Measurements from ENCODE around the gene ADAMTS9. TPM values are rescaled to one million over a fixed set of nuclear protein-coding genes. Genes with fewer than 3 reads are reported as not detected.

Gene ADAMTS9
- total RNA-seq, 1 experiment from 2014 or later: 0.46 TPM

- peaks cover 6% of the 10 kb centered on the region in 2 experiments; a peak in 2 of 4 replicates for H3K4me1 Mint-ChIP-seq
- peaks cover 2 to 3% of the 10 kb centered on the region in 2 experiments; a peak in 1 of 5 replicates for H3K9me3 Mint-ChIP-seq
- no peak overlapping the region for H3K27ac Mint-ChIP-seq
- peaks cover 1% of the 10 kb centered on the region; the same call in 1 of the 2 replicates for H3K27me3 Mint-ChIP-seq (ENCODE audit: low read depth)
- H3K79me2 ChIP-seq (ENCODE audit: insufficient read depth, low read length): no peaks in the 10 kb centered on the region
- no peak overlapping the region for H2AFZ ChIP-seq (ENCODE audit: low read length)
- no peaks in the 10 kb centered on the region for H3K23me2 ChIP-seq (ENCODE audit: insufficient read length, low read depth, low read length, poor library complexity, severe bottlenecking)
- H3K4me3 Mint-ChIP-seq: no peak overlapping the region
- H2BK15ac ChIP-seq (ENCODE audit: low read depth, low read length): peak overlapping the region; percentile 99; the same call in 1 of the 2 replicates
- H3K9ac ChIP-seq (ENCODE audit: extremely low read depth, insufficient read length, low read length): no peak overlapping the region
- H3T11ph ChIP-seq (ENCODE audit: low read length): no peak overlapping the region
- H2BK5ac ChIP-seq (ENCODE audit: insufficient read length, low read length): no peak overlapping the region
- H3K23ac ChIP-seq (ENCODE audit: insufficient read length, low read depth, low read length): no peak overlapping the region
- H2AK5ac ChIP-seq (ENCODE audit: insufficient read length, low read length): no peak overlapping the region
- TF ChIP-seq CTCF (conservative IDR thresholded peaks at IDR 0.05): no peak
- no peak overlapping the region for H4K5ac ChIP-seq (ENCODE audit: insufficient read length, low read depth, low read length)
- H3K4me1 ChIP-seq (ENCODE audit: insufficient read depth, low read length): no peaks in the 10 kb centered on the region
- H4K20me1 ChIP-seq (ENCODE audit: control insufficient read depth, insufficient read depth, insufficient read length): no peaks in the 10 kb centered on the region
- H2BK20ac ChIP-seq (ENCODE audit: low read depth, low read length, poor library complexity, severe bottlenecking): no peak overlapping the region
- H3K18ac ChIP-seq (ENCODE audit: insufficient read length, low read depth, low read length): no peak overlapping the region
- H2BK12ac ChIP-seq (ENCODE audit: insufficient read length, low read depth, low read length): no peak overlapping the region
- no peak overlapping the region for H2BK120ac ChIP-seq (ENCODE audit: low read depth, low read length, poor library complexity, severe bottlenecking)
- H3K36me3 Mint-ChIP-seq (ENCODE audit: insufficient read depth in 1 of 3, low read depth in 3 of 3): peaks cover 0 to 7% (median 2%) of the 10 kb centered on the region in 3 experiments; a peak in 4 of 7 replicates
- H4K8ac ChIP-seq (replicated peaks; ENCODE audit: insufficient read length, low read depth, low read length): no peak overlapping the region
- no peak for DNase-seq
- H4K91ac ChIP-seq (ENCODE audit: insufficient read length, low read depth, low read length): no peak overlapping the region
- no peak overlapping the region for H3K56ac ChIP-seq (ENCODE audit: insufficient read length, low read depth, low read length)
- no peaks in the 10 kb centered on the region for H3K79me1 ChIP-seq (ENCODE audit: insufficient read depth, low read depth, low read length, poor library complexity, severe bottlenecking)
- H3K27ac ChIP-seq (ENCODE audit: insufficient read length, low read depth, low read length): no peak overlapping the region
- no CpG with 5 or more reads among the region's 2 CpGs for WGBS (ENCODE audit: extremely low coverage, insufficient read length, low lambda C conversion rate)
- no peaks in the 10 kb centered on the region for H3K27me3 ChIP-seq (ENCODE audit: insufficient read depth, low read length)
- no peak overlapping the region for H3K4ac ChIP-seq (ENCODE audit: low read depth, low read length)
- no peaks in the 10 kb centered on the region for H3K9me3 ChIP-seq (ENCODE audit: control insufficient read depth, low read depth, low read length)
- H3K4me2 ChIP-seq (ENCODE audit: insufficient read depth, insufficient read length, low read length): no peak overlapping the region
- H3K14ac ChIP-seq (ENCODE audit: insufficient read depth, low read length): no peak overlapping the region
Observed at GRCh38 chr3:64616953-64617352, 70.8 kb downstream of the ADAMTS9 start.
